Measurements from ENCODE around the gene TSEN2.
"Not testable (repeated sequence)": the region's sequence is repeated elsewhere in the genome, so short reads cannot be mapped to it uniquely, and the experiment has no call there.

The TSEN2 gene

GRCh38 chr3:12503126-12503957 is 19.1 kb downstream of the TSEN2 start:
- DNase-seq (ENCODE audit: low read depth, low spot score) = no peak

- no peak for DNase-seq (ENCODE audit: low read depth, low spot score)
These were observed 22.0 kb downstream of the TSEN2 start for GRCh38 chr3:12506201-12506709.

- no peak for DNase-seq (ENCODE audit: low read depth, low spot score)
These were observed 23.5 kb downstream of the TSEN2 start for GRCh38 chr3:12507591-12508281.

- no peak for DNase-seq (ENCODE audit: low read depth, low spot score)
These were observed 24.0 kb downstream of the TSEN2 start for GRCh38 chr3:12508291-12508700.

GRCh38 chr3:12509466-12509865 is 25.2 kb downstream of the TSEN2 start:
- no peak for DNase-seq (ENCODE audit: low read depth, low spot score)

- no peak for DNase-seq (ENCODE audit: low read depth, low spot score)
These were observed 28.3 kb downstream of the TSEN2 start for GRCh38 chr3:12512534-12513118.

GRCh38 chr3:12513694-12514446 is 29.6 kb downstream of the TSEN2 start:
- no peak for DNase-seq (ENCODE audit: low read depth, low spot score)

- no peak for DNase-seq (ENCODE audit: low read depth, low spot score)
These were observed 31.4 kb downstream of the TSEN2 start for GRCh38 chr3:12515631-12516030.

GRCh38 chr3:12516873-12517272 is 32.6 kb downstream of the TSEN2 start:
- DNase-seq (ENCODE audit: low read depth, low spot score) = no peak

GRCh38 chr3:12518261-12519028 is 34.2 kb downstream of the TSEN2 start:
- no peak for DNase-seq (ENCODE audit: low read depth, low spot score)

- no peak for DNase-seq (ENCODE audit: low read depth, low spot score)
These were observed 36.7 kb downstream of the TSEN2 start for GRCh38 chr3:12521010-12521409.

GRCh38 chr3:12522721-12523120 is 38.4 kb downstream of the TSEN2 start:
- no peak for DNase-seq (ENCODE audit: low read depth, low spot score)

- no peak for DNase-seq (ENCODE audit: low read depth, low spot score)
These were observed 43.5 kb downstream of the TSEN2 start for GRCh38 chr3:12527757-12528143.

GRCh38 chr3:12532182-12532581 is 47.9 kb downstream of the TSEN2 start:
- no peak for DNase-seq (ENCODE audit: low read depth, low spot score)

GRCh38 chr3:12536423-12536822 is 52.1 kb downstream of the TSEN2 start:
- no peak for DNase-seq (ENCODE audit: low read depth, low spot score)

- DNase-seq (ENCODE audit: low read depth, low spot score) = no peak
These were observed 57.3 kb downstream of the TSEN2 start for GRCh38 chr3:12541625-12542024.

- DNase-seq (ENCODE audit: low read depth, low spot score) = not testable (repeated sequence)
These were observed 59.2 kb downstream of the TSEN2 start for GRCh38 chr3:12543497-12543896.

- no peak for DNase-seq (ENCODE audit: low read depth, low spot score)
These were observed 60.6 kb downstream of the TSEN2 start for GRCh38 chr3:12544652-12545472.

- DNase-seq (ENCODE audit: low read depth, low spot score) = no peak
These were observed 61.2 kb downstream of the TSEN2 start, which contains the start of gene MKRN2OS for GRCh38 chr3:12545473-12545791. Gene MKRN2OS (minus strand): TSS chr3:12545499. CDS start chr3:12545464, 35 bp downstream.
